Middle frontal gyrus (tissue), 1 donor: ENCODE results near the gene BCL11B.

Experiments used
- DNase-seq: peaks from one replicate; pipeline ENCODE4 v3.0.0-alpha.2; 2015; ENCODE audit warnings: low spot score; ENCODE audit errors: extremely low spot score

The BCL11B gene

DNA sequence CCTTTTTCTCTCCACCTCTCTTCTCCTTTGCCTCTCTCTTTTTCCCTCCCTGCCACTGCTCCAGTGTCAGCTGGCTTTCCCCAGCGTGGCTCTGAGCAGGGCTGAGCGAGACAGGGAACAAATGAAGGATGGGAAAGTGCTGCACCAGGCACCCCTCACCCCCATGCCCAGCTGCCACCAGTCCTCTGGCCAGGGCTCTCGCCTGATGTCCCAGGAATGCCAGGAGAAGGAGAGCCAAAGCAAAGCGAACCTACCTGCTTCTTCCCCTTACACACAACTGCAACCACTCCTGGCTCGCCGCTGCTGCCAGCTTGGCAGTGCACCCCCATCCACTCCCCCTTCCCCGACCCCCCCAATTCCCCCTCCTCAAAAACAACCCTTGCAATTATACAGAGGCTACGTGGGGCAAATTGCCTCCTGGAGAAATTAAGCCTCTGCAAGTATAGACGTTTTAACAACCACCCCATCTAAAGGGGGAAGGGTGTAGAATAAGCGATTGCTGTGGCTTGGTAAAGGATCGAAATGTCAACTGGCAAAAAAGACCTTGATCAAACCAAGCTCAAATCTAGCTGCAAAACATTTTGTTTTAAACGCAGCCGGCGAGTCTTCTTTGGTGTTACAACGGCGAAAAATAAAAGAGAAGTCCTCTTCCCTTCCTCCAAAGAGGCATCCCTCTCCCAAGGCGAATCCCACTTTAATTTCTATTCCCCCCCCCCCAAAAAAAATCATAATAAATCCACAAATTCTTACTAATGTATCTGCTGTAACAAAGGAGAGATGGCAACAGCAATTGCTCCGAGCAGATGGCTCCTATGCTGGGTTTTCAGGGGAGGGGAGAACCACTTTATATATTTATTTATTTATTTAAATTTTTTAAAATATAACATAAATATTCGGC is 2.9 kb downstream of the BCL11B start:
- DNase-seq = no peak

- no peak for DNase-seq
Measured at GRCh38 chr14:99267837-99268781, 3.9 kb downstream of the BCL11B start.

- no peak for DNase-seq
Measured at GRCh38 chr14:99267381-99267780, 4.6 kb downstream of the BCL11B start.

GRCh38 chr14:99266181-99267178 is 5.5 kb downstream of the BCL11B start:
- DNase-seq = peak; percentile 74

DNA sequence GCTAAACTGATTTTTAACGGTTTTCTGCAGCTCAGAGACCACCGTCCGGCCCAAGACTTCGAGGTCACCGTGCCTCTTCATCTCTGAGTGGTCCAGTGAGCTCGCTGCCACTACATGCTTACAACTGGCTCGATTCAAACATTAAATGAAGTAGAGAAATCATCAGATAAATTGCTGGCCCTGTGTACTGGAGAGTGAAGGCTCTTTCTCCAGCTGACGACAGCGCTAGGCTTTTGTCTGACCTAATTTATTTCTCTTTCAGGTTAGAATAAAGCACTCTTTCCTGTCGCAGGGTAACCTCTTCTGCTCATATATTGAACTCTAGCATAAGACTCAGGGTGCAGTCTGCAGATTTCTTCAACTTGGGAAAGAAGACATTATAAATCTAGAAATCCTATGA is 6.4 kb downstream of the BCL11B start:
- no peak for DNase-seq

- DNase-seq = no peak
Measured at GRCh38 chr14:99264691-99265450, 7.1 kb downstream of the BCL11B start.

- DNase-seq = no peak
Measured at GRCh38 chr14:99263564-99264330, 8.2 kb downstream of the BCL11B start.

DNA sequence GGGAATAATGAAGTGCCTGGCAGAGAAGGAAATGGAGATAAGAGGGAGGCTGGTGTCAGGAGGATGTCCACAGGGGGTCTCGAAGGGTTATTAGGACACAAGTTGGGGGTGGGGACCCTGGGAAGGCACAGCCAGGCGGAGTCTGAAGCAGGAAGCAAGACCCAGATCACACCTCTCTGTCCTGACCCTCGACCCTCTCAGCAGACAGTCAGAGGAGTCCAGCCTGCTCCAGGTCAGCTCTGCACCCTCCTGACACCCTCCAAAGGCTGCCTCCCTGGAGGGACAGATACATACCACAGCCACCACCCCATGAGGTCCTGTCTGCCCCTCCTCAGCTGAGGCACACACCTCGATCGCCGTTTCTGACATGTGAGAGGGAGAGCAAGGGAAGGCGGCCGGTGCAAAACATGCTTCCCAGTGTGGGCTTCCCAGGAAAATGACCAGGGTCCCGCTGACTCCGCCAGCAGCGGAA is 9.0 kb downstream of the BCL11B start:
- DNase-seq = no peak

GRCh38 chr14:99261912-99262787 is 9.8 kb downstream of the BCL11B start:
- no peak for DNase-seq

DNA sequence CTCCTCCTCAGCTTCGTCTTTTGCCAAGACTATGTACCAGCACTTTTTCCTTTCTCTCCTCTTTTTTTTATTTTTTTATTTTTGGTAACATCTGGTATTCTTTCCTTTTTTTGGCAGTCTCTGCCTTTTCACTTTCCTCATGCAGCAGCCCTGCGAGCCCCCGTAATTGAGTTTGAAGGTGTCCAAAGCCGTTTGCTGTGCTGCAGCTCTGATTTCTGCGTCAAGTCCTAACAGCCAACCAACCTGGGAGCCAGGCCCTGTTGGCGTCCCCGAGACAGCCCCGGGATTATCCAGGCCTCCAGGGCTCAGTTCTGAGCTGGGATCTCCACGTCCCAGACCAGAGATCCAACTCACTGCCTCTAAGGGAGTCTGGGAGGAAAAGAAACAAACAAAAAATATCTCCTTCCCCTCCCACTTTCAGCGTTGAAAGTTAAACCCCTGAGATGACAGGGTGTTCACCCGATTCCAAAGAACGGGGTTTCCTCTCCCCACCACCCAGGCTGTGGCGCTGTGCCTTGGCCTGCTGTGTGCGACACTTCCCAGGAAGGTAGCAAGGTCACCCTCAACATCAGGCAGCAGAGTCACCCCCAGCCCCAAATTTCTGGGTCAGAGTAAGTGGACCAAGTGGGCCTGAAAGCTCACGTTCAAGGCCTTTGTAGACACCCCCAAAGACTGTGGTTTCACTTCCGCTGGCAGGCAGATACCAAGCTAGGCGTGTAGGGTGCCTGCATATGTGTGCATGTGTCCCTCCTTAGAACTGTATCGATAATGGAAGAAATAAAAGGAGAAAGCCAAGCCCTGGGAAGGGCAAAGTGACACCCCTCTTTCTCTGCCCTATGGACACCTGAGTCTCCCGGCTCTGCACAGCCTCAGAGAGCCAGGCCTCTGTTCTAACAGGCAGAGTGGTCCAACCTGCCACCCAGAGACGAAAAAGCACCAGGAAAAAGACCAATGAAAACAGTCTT is 11.1 kb downstream of the BCL11B start:
- no peak for DNase-seq

DNA sequence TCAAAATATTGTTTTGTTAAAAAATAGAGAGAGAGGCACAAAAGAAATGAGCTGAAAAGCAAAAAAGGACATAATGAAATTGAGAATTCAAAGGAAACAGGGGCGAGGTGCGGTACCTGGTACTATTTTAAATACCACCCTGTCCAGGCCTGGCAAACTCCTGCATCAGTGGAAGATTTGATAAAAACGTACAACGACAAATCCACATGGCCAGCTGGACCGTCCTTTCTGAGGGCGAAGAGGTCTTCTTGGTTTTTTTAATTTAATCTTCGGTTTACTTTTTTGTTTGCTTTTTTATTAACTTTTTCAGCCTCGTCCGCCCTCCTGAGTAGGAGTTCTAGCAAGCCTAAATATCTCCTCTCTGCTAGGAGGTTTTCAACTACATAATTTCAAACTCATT is 11.9 kb downstream of the BCL11B start:
- no peak for DNase-seq

- DNase-seq = no peak
Measured at GRCh38 chr14:99258876-99259726, 12.9 kb downstream of the BCL11B start.

- DNase-seq = no peak
Measured at GRCh38 chr14:99258341-99258861, 13.6 kb downstream of the BCL11B start.

- DNase-seq = no peak
Measured at GRCh38 chr14:99257673-99258221, 14.2 kb downstream of the BCL11B start.

DNA sequence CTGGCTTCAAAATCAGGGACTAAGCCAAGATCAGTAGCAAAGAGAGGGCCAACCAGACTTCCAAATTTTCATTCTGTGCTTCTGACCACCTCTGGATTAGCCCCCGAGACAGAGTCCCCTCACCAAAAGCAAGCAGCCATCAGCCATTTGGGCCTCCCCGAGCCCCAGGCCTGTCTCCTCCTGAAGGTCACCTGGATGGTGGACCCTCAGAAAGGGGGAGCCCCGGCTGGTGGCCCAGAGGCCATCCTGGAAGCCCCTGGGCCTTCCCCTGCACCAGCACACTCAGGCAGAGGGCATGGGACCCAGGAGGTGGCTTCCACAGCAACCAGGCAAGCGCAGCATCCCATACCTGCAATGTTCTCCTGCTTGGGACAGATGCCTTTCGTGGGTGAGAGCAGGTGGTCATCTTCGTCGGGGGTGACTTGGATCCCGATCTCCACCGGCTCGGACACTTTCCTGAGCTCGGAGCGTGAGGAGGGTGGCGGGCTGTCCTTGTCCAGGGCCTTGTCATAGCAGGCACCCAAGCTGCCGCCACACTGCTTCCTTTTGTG is 14.8 kb downstream of the BCL11B start:
- no peak for DNase-seq
